Large intestine (tissue), 3 donors: ENCODE results near the gene ASXL2. TPM values are rescaled to one million over a fixed set of nuclear protein-coding genes. Genes with fewer than 3 reads are reported as not detected.
A peak's percentile ranks its signal among the peaks of the same experiment; 100 is the strongest.

Experiments
- DNase-seq, 2 donors: peaks; one replicate each; pipeline versions ENCODE4 v3.0.0 to v3.0.0-alpha.2; 2013
- H3K27ac ChIP-seq: one replicate; pipeline ENCODE4 v1.5.1; 2013; ENCODE audit warnings: low read length
- H3K27me3 ChIP-seq: 2 replicates; pipeline ENCODE4 v1.6.1; 2013; ENCODE audit warnings: low read length; ENCODE audit not compliant: control insufficient read depth, insufficient read depth
- H3K36me3 ChIP-seq: 2 replicates; pipeline ENCODE4 v1.6.1; 2013; ENCODE audit warnings: low read length; ENCODE audit not compliant: control insufficient read depth, insufficient read depth
- H3K4me1 ChIP-seq: one replicate; pipeline ENCODE4 v1.6.1; 2013; ENCODE audit warnings: low read length; ENCODE audit not compliant: control insufficient read depth, insufficient read depth
- H3K4me3 ChIP-seq: one replicate; pipeline ENCODE4 v1.5.1; 2013; ENCODE audit warnings: low read length
- H3K9me3 ChIP-seq: one replicate; pipeline ENCODE4 v1.6.1; 2013; ENCODE audit warnings: mild to moderate bottlenecking, low read depth, low read length, moderate library complexity; ENCODE audit not compliant: control insufficient read depth
- WGBS: methylation state at CpG from one replicate; pipeline ENCODE4 v1.1.5; 2013; ENCODE audit warnings: low lambda C conversion rate; ENCODE audit not compliant: insufficient coverage; 5-methylcytosine and 5-hydroxymethylcytosine counted together
- polyA plus RNA-seq: library from polyadenylated mRNA; unstranded; fragments of 120-200 nt; gene quantifications from one replicate; pipeline ENCODE4 v1.2.1, GENCODE V29; 2013

Gene ASXL2
- polyA plus RNA-seq, 1 donor, result 15.0 TPM

DNA sequence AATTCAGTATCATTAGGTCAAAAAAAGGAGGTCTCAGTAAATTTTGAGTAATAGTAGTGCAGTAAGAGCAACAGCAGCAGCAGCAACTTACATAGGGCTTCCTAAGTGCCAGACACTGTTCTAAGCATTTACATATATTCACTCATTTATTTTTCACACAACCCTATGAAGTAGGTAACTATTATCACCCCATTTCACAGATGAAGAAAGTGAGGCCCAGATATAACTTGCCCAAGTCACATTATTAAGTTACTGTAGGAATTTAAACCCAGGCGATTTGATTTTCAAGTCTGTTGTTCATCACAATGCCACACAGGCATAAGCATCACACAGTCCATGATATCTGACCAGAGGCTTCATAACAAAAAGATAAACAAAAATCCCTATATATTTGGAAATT, 114.7 kb downstream of the ASXL2 start:
- Histone ChIP-seq H3K36me3 (peaks cover 28% of the 10 kb centered on the region), H3K27me3 (no peaks in the 10 kb centered on the region), H3K4me1 (no peaks in the 10 kb centered on the region), H3K27ac (no peak overlapping the region), H3K4me3 (no peak overlapping the region), H3K9me3 (no peaks in the 10 kb centered on the region)
- no peak for DNase-seq
- whole genome bisulfite sequencing, result 100% methylated on average over 1 of the region's 1 CpG

- no CpG with 5 or more reads among the region's 1 CpG for WGBS
- H3K4me3 ChIP-seq, result no peak overlapping the region
- no peaks in the 10 kb centered on the region for H3K4me1 ChIP-seq
- H3K36me3 ChIP-seq, result peaks cover 15% of the 10 kb centered on the region
- no peaks in the 10 kb centered on the region for H3K27me3 ChIP-seq
- H3K27ac ChIP-seq, result no peak overlapping the region
- H3K9me3 ChIP-seq, result no peaks in the 10 kb centered on the region
- no peak for DNase-seq
Measured at GRCh38 chr2:25760297-25760696, 118.0 kb downstream of the ASXL2 start.

DNA sequence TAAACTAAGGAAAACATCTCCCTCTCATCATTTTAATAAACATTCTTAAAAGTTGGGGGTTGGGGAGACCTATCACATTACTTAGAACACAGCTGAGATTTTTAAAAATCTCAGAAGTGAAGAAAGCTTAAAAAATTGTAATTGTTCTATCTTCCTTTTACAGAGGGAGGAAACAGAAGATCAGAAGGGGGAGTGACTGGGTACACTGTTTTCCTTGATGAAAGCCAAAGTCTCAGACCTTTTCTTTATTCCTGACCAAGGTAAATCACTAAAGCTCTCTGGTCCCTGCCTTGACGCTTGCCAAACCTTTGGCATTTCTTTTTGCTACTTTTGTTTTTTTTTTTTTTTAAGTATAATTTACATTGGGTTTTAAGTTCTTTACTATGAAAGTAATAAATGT, 119.9 kb downstream of the ASXL2 start:
- Histone ChIP-seq H3K27me3 (no peaks in the 10 kb centered on the region), H3K36me3 (peaks cover 26% of the 10 kb centered on the region), H3K4me3 (no peak overlapping the region), H3K9me3 (no peaks in the 10 kb centered on the region), H3K4me1 (no peaks in the 10 kb centered on the region), H3K27ac (no peak overlapping the region)
- DNase-seq, result no peak
- WGBS, result 33% methylated on average over 1 of the region's 1 CpG

DNA sequence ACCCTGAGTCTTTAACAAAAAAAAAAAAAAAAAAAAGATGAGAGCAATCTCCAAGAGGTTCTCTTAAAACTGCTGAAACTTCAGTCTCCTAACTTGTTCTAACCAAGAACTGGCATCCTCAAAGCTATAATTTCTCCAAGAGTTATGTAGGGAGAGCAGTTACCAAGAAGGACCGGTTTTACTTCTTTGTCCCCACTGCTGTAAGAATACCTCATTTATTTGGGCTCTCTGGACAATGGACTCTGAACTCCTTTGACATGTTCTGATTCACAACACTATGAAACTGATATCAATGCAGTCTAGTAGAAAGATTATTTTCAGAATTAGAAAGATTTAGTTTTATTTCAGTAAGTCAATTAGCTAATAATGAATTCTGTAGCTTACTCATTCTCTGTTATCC, 120.4 kb downstream of the ASXL2 start:
- peak; percentile 30 to 55 for DNase-seq
- Histone ChIP-seq H3K4me3 (no peak overlapping the region), H3K27me3 (no peaks in the 10 kb centered on the region), H3K9me3 (no peaks in the 10 kb centered on the region), H3K4me1 (no peaks in the 10 kb centered on the region), H3K27ac (no peak overlapping the region), H3K36me3 (peaks cover 30% of the 10 kb centered on the region)
- no CpG with 5 or more reads among the region's 1 CpG for WGBS

DNA sequence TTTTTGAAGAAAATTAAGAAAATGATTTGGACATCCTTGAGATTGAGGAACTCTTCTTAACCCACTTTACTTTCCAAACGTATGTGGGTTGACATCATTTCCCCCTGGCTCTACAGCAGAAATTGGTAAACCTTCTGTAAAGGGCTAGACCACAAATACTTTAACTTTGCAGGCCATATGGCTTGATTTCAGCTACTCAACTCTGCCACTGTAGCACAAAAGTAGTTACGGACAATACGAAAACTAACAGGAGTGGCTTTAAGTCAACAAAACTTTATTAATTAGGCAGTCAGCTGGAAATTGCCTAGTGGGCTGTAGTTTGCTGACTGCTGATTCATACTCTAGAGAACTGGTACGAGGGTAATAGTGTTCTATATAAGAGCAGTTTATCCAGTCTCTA, 121.8 kb downstream of the ASXL2 start:
- Histone ChIP-seq H3K27ac (no peak overlapping the region), H3K27me3 (no peaks in the 10 kb centered on the region), H3K36me3 (peaks cover 39% of the 10 kb centered on the region), H3K4me3 (no peak overlapping the region), H3K4me1 (no peaks in the 10 kb centered on the region), H3K9me3 (no peaks in the 10 kb centered on the region)
- DNase-seq, result no peak
- no CpG with 5 or more reads among the region's 4 CpGs for WGBS

DNA sequence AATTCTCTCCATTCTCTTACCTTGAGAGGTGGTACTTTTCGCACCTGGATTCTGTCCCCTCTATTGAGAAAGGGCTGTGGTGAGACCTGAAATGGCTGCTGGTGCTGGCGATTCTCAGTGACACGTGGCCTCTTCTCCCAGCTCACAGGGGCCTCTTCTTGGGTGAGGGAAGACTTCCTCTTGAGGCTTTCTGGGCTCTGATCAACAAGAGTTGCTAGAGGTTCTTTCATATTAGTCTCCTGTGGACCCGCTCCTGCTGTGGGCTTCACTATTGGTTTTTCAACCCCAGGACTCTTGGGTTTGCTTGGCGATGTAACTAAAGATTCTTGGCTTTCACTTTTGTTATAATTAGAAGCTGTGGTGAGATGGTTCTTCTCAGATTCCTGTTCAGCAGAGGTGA, 128.6 kb downstream of the ASXL2 start:
- H3K4me1 ChIP-seq, result no peaks in the 10 kb centered on the region
- no peaks in the 10 kb centered on the region for H3K27me3 ChIP-seq
- peaks cover 61% of the 10 kb centered on the region for H3K36me3 ChIP-seq
- DNase-seq, result no peak
- WGBS, result no CpG with 5 or more reads among the region's 5 CpGs
- no peak overlapping the region for H3K4me3 ChIP-seq
- H3K9me3 ChIP-seq, result no peaks in the 10 kb centered on the region
- H3K27ac ChIP-seq, result no peak overlapping the region

- Histone ChIP-seq H3K27ac (no peak overlapping the region), H3K36me3 (peaks cover 52% of the 10 kb centered on the region), H3K4me3 (no peak overlapping the region), H3K9me3 (no peaks in the 10 kb centered on the region), H3K4me1 (no peaks in the 10 kb centered on the region), H3K27me3 (no peaks in the 10 kb centered on the region)
- no peak for DNase-seq
- no CpG with 5 or more reads among the region's 8 CpGs for WGBS
Measured at GRCh38 chr2:25744055-25744454, 134.2 kb downstream of the ASXL2 start.

DNA sequence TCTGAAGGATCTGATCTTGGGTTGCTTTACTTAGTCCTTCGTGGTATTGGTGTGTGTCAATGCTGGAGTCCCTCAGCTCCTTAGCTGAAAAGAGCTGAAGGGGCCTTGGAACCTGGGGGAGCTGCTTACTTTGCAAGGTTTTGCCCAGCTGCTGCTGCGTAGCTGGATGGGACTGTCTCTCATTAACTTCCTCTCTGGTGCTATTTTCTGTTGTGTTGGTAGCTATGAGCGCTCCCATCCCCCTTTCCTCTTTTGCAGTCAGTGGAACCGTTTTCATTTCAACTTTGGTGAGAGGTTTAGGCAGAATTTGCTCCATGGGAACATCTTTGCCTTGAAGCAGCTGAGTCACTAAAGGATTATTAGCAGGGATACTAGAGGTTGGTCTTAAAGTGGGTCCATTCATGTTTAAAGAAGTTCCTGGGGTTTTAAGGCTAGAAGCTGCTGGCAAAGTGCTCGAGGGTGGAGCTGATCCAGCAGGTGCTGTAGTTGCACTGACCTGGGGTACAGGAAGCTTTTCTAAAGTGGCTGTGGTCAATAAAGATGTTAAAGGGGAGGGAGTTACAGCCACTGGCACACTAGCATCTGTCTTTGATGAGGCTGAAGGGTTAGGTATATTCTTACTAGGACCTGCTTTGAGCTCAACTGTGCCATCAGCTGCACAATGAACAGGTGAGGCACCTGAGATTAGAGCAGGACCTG, 135.0 kb downstream of the ASXL2 start:
- Histone ChIP-seq H3K27ac (no peak overlapping the region), H3K27me3 (no peaks in the 10 kb centered on the region), H3K4me3 (no peak overlapping the region), H3K9me3 (no peaks in the 10 kb centered on the region), H3K4me1 (no peaks in the 10 kb centered on the region), H3K36me3 (peaks cover 48% of the 10 kb centered on the region)
- WGBS, result no CpG with 5 or more reads among the region's 5 CpGs
- DNase-seq, result no peak

GRCh38 chr2:25742501-25742900, 135.8 kb downstream of the ASXL2 start:
- no CpG with 5 or more reads among the region's 1 CpG for WGBS
- no peak overlapping the region for H3K27ac ChIP-seq
- no peaks in the 10 kb centered on the region for H3K27me3 ChIP-seq
- no peak overlapping the region for H3K4me3 ChIP-seq
- DNase-seq, result no peak
- H3K36me3 ChIP-seq, result peaks cover 42% of the 10 kb centered on the region
- no peaks in the 10 kb centered on the region for H3K4me1 ChIP-seq
- no peaks in the 10 kb centered on the region for H3K9me3 ChIP-seq

GRCh38 chr2:25740810-25741381, 137.4 kb downstream of the ASXL2 start:
- DNase-seq, result no peak
- Histone ChIP-seq H3K36me3 (peaks cover 40% of the 10 kb centered on the region), H3K27me3 (no peaks in the 10 kb centered on the region), H3K27ac (no peak overlapping the region), H3K9me3 (no peaks in the 10 kb centered on the region), H3K4me3 (no peak overlapping the region), H3K4me1 (no peaks in the 10 kb centered on the region)
- WGBS, result 88% methylated on average over 1 of the region's 6 CpGs
